IPS-NIHi7 (cell line): ENCODE measurements around the gene SP2.
A peak's percentile ranks its signal among the peaks of the same experiment; 100 is the strongest.

Source experiments
- DNase-seq: peaks from one replicate; pipeline ENCODE4 v3.0.0; 2012; ENCODE audit warnings: mixed read lengths; ENCODE audit errors: extremely low spot score

SP2 gene

GRCh38 chr17:47973541-47973940 lies 77.5 kb downstream of the SP2 start:
- no peak for DNase-seq

- no peak for DNase-seq
Observed at GRCh38 chr17:47975189-47975822, 79.3 kb downstream of the SP2 start.

- DNase-seq, result no peak
Observed at GRCh38 chr17:47975823-47976205, 79.8 kb downstream of the SP2 start.

- DNase-seq, result peak; percentile 92
Observed at GRCh38 chr17:47978324-47978723, 82.3 kb downstream of the SP2 start.
